GM12875 (cell line): ENCODE results near the gene ENDOD1.
"Not testable (repeated sequence)": the region's sequence is repeated elsewhere in the genome, so short reads cannot be mapped to it uniquely, and the experiment has no call there.

Experiments
- H3K4me3 ChIP-seq: one replicate; pipeline ENCODE4 v1.5.1; 2011; ENCODE audit warnings: low read depth, low read length, control low read depth
- TF ChIP-seq, protein P1 (sequence below): IDR thresholded peaks from 2 replicates; pipeline ENCODE4 v1.5.1; 2011; ENCODE audit warnings: low read depth, mild to moderate bottlenecking, control low read depth, inconsistent platforms, low read length, moderate library complexity, borderline replicate concordance; ENCODE audit not compliant: insufficient read depth

The ENDOD1 gene, protein sequence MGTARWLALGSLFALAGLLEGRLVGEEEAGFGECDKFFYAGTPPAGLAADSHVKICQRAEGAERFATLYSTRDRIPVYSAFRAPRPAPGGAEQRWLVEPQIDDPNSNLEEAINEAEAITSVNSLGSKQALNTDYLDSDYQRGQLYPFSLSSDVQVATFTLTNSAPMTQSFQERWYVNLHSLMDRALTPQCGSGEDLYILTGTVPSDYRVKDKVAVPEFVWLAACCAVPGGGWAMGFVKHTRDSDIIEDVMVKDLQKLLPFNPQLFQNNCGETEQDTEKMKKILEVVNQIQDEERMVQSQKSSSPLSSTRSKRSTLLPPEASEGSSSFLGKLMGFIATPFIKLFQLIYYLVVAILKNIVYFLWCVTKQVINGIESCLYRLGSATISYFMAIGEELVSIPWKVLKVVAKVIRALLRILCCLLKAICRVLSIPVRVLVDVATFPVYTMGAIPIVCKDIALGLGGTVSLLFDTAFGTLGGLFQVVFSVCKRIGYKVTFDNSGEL

DNA sequence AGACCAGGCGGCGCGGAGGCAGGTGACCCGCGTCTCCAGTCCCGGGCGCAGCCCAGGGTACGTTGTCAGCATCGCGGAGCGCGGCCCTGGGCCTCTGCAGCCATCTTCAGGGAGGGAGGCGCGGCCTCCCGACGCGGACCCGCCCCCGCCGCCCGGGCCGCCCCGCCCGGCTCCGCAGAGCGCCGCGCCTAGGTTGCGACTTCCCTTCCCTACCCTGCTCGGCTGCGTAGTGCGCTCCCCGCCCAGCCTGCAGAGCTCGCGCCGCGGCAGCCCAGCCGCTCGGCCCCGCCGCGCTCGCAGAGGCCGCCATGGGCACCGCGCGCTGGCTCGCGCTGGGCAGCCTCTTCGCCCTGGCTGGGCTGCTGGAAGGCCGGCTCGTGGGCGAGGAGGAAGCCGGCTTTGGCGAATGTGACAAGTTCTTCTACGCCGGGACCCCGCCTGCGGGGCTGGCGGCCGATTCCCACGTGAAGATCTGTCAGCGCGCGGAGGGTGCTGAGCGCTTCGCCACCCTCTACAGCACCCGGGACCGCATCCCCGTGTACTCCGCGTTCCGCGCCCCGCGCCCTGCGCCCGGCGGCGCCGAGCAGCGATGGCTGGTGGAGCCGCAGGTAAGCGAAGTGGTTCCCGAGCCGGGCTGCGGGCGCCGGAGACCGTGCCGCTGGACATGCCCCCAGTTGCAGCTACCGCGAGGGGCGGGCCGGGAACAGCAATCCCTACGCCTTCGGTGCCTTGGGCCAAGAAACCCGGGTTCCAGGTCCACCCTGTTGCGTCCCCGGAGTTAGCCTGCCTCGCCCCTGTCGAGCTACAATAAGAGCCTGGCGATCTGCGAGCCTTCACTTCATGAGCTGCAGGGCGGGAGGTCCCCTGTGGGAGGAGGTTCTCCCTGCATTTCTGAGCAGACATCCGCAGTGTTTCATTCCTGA lies at the start of gene ENDOD1:
Gene ENDOD1 (plus strand): TSS at position 227 of the 923 bp plus-strand sequence. CDS start 82 bp downstream, at position 309.
- TF ChIP-seq, protein P1, sequence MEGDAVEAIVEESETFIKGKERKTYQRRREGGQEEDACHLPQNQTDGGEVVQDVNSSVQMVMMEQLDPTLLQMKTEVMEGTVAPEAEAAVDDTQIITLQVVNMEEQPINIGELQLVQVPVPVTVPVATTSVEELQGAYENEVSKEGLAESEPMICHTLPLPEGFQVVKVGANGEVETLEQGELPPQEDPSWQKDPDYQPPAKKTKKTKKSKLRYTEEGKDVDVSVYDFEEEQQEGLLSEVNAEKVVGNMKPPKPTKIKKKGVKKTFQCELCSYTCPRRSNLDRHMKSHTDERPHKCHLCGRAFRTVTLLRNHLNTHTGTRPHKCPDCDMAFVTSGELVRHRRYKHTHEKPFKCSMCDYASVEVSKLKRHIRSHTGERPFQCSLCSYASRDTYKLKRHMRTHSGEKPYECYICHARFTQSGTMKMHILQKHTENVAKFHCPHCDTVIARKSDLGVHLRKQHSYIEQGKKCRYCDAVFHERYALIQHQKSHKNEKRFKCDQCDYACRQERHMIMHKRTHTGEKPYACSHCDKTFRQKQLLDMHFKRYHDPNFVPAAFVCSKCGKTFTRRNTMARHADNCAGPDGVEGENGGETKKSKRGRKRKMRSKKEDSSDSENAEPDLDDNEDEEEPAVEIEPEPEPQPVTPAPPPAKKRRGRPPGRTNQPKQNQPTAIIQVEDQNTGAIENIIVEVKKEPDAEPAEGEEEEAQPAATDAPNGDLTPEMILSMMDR, result no peak

DNA sequence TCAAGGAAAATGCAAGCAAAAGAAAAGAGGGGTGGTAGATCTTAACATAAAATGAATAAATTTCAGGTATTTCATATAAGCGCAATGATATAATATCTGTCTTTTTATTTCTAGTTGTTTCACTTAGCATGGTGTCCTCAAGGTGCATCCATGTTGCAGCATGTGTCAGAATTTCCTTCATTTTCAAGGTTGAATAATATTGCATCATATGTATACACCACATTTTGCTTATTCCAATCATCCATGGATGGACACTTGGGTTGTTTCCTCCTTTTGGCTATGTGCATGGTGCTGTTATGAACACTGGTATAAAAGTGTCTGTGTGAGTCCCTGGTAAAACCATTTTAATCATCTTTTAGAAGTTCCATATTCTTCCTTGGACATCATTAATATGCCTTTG lies 47.4 kb upstream of the ENDOD1 start:
- H3K4me3 ChIP-seq, result no peak overlapping the region
- TF ChIP-seq, protein P1, result no peak

More for the DNA sequence above, at the start of gene ENDOD1:
- H3K4me3 ChIP-seq, result peak within 1 kb of the TSS; percentile 90

DNA sequence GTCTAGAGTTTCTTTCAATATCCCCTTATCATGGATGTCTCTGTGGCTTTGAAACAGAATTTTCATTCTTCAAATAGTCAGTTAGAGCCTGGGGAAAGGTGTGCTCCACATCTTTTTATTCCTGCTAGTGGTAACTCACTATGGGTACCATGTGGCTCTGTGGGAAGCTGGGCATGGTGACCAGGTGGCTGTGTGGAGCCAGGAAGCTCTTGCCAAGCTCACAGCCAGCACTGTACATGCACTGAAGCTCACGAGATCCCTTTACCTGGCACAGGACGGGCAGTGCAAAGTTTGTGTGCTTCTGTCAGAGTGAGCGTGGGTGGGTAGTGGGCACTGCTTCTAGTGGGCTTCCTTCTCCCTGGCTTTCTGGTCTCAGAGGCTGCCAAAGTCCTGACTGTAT lies 46.7 kb upstream of the ENDOD1 start:
- H3K4me3 ChIP-seq, result no peak overlapping the region
- TF ChIP-seq, protein P1, result no peak

DNA sequence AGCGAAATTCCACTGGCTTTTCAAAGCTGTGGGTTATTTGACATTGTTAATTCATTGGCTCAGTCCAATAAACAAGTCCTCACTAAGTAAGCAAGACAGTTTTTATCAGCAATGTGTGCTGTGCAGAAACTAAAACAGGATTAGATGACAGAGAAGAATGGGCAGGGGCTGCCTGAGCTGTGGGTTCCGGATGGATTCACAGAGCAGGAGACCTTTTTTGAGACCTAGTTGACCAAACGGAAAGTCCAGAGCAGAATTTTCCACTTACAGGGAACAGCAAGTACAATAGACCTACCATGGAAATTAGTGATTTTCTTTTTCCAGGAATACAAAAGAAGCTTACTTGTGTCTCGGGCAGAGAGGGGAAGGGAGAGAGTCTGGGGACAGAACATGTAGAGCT lies 45.6 kb upstream of the ENDOD1 start:
- TF ChIP-seq, protein P1, result no peak
- H3K4me3 ChIP-seq, result no peak overlapping the region

DNA sequence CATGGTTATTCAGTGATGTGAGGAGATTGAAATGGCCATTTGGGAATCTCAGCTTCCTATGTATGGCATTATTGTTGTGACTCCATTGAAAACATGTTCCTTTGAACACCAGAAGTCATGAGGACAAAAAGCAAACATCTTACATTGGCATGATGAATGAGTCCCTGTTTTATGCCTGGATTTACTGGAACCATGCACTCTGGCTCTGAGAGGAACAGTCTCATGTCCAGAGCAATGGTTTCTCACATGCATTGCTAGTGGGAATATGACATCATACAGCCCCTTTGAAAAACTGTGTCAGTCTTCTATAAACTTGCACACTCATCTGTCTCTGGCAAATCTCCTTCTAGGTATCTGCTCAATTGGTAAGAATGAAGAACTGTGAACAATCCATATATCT lies 43.8 kb upstream of the ENDOD1 start:
- no peak overlapping the region for H3K4me3 ChIP-seq
- TF ChIP-seq, protein P1, result no peak

DNA sequence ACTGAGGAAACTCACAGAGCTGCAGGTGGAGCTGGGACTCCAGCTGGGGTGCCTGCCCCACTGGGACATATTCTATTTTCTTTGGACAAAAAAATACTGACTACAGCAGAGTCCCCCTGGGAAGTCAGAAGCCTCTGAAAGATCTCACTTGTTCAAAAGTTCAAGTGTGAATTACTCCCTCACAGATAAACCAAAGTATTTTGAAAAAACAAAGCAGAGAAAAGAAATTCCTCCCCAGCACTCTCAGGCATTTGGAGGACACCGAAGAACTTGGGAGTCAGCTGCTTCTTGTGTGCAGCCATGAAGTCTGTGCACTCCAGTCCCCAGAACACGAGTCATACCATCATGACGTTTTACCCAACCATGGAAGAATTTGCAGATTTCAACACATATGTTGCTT lies 40.5 kb upstream of the ENDOD1 start, which contains the start of gene KDM4F:
Gene KDM4F (plus strand): TSS at position 301 of the 400 bp plus-strand sequence.
- not testable (repeated sequence) for H3K4me3 ChIP-seq

DNA sequence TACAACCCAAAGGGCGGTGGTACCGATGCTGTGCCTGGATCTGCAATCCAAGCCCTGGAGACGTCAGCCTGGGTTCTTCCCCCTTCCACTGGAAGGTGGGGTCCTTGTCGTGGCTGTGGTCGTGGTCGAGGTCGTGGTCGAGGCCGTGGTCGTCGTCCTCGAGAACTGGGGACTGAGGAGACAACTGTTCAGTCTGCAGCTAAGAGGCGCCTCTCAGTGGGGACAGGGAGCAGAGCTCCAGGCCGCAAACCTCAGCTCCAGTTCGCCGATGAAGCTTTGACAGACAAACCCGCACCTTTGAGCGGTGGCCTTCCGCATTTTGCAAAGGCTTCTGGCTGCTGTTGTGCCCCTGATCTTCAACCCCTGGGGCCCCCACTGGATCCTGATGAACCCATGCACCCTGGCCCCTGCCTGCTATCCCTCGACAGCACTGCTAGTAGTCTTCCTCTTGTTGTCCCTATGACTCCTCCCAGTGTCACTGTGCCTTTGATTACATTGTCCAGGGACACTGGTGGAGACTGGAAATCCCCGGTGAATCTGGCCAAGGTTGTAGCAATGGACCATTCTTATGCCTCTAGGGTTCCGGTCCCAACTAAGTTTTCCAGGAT lies 38.9 kb upstream of the ENDOD1 start:
- TF ChIP-seq, protein P1, result no peak
- no peak overlapping the region for H3K4me3 ChIP-seq
